Brain pericyte (primary cell): Measurements from ENCODE around the gene MKNK1.

ENCODE experiments used
- DNase-seq: peaks from one replicate; pipeline ENCODE4 v3.0.0-alpha.2; 2012; ENCODE audit warnings: low read depth, low spot score

Gene MKNK1

DNA sequence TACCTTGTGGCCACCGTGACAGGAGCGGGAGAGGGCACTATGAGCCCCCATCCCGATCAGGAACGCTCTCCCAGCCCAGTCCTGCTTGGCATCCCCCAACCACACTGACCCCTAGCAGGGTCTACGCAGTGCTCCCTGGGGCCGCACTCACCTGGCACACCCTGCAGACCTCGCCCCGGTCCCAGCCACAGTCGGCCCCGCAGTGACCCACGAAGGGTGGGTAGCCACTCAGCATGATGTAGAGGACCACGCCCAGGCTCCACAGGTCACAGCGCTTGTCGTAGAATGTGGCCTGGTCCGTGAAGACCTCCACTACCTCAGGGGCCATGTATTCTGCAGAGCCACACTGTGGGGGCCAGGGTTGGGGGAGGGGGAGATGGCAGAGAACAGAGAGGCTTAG is 41.6 kb downstream of the MKNK1 start:
- no peak for DNase-seq

- DNase-seq = no peak
Observed at GRCh38 chr1:46558966-46559365, 45.1 kb downstream of the MKNK1 start.

GRCh38 chr1:46558141-46558963 is 45.7 kb downstream of the MKNK1 start:
- no peak for DNase-seq

- DNase-seq = no peak
Observed at GRCh38 chr1:46557403-46557802, 46.7 kb downstream of the MKNK1 start.

- no peak for DNase-seq
Observed at GRCh38 chr1:46556822-46557221, 47.2 kb downstream of the MKNK1 start.

- DNase-seq = no peak
Observed at GRCh38 chr1:46555826-46556619, 48.0 kb downstream of the MKNK1 start.

DNA sequence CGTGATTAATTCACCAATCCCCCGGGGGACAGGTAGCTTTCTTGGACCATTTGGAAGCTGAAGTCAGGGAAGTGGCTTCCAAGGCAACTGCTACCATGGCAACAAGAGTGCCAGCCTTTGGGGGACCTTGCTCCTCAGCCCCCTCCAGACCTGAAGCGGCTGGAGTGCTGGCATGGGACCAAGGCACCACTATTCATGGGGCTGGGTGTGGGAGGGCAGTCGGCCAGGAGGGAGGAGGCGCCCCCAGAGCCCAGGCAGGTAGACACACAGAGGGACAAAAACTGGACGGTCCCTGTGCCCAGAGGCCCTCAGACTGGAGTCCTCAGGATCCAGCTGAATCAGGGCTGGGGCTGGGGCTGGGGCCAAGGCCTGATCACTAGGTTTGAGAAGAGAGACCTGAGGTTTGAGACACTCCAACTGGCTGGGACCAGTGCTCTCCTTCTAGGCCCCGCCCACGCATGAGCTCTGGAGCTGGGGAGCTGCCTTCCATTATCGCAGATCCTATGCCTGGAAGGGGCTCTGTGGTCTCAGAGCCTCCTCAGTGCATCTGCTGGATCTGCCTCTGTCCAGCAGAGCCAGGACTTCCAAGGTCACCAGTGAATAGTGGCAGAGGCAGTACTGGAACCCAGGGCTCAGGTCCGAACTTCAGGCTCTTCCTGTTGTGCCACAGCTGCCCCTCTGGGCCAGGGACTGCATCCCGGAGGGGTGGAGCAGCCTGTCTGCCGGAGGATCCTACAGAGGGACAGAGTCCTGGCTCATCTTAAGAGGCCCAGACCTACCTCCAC is 49.3 kb downstream of the MKNK1 start:
- DNase-seq = no peak

GRCh38 chr1:46554236-46554596 is 49.9 kb downstream of the MKNK1 start:
- DNase-seq = no peak

DNA sequence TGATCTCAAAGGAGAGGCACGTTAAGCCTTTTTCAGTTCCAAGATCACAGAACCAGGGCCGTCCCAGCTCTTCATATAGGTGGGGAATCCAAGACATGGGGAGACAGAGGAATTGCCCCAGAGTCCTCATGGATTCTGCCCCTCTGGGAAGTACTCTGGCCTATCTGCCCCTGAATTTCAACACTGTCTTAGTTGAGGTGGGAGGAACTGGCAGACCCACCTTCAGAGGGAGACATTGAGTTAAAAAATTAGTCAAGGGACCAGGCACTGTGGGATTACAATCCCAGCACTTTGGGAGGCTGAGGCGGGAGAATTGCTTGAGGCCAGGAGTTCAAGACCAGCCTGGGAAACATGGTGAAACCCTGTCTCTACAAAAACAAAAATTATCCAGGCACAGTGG is 50.6 kb downstream of the MKNK1 start:
- DNase-seq = no peak

- no peak for DNase-seq
Observed at GRCh38 chr1:46552357-46553237, 51.5 kb downstream of the MKNK1 start.

- DNase-seq = no peak
Observed at GRCh38 chr1:46551597-46552095, 52.4 kb downstream of the MKNK1 start, which contains the start of gene KNCN. KNCN (minus strand) TSS chr1:46551647; CDS start chr1:46551215, 432 bp downstream.

DNA sequence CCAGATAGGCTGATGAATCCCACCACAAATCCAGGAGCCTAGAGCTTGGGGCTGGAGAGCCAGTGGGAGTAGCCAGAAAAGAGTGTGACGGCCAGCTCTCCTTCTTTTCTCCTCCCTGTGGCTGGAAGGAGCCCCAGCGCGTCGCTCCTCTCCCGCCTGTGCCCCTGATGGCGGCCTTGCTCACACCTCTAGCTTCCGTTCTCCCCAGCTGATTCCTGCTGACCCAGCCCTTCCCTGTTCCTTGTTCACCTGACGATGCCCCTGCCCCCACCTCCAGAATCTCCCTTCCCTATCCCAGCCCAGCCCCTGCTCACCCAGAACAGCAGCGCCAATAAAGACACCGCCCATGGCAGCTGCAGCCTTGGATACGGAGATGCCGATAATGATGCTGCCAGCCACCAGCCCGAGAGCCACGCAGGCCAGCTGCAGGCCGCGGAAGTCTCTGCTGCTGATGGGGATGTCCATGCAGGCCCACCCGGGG is 53.3 kb downstream of the MKNK1 start:
- DNase-seq = no peak

DNA sequence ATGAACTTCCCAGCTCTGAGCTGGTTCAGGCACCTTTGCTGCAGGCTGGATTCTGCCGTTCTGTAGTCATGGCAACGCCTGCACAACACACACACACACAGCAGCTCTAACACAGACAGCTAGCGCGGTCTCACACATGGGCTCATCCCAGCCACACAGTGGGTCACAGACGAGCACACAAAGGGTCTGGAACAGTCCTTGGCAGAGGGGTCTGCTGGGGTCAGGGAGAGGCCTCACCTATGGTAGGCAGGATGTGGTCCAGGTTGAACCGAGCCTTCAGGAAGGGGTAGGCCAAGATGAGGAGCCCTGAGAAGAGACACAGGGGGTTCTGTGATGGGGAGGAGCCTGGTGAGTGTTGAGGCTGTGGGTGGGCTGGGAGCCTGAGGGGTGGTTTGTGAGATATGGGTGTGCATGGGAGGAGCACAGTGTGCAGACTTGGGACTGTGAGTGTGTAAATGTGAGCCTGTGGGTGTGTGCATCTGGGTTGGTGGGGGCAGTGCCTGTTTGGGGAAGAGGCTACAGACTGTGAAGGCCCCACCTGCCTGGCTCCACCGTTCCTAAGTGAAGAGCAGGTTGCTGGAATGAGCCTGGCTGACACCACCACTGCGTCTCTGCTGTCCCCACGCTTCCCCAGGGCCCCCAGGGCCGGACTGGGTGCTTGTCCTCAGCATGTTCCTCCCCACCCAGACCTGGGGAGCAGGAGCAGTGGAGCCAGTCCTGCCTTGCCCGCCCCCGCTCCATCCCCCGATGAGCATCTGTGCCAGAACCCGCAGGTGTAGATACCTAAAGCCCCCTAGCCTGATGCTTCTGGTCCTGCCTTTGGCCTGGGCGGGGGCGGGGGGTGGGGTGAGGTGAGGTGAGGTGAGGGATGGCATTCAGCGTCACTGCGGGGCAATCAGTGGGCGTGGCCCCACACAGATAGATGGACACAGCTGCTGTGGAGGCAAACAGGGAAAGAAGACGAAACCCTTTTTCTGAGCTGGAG is 54.1 kb downstream of the MKNK1 start:
- DNase-seq = no peak

DNA sequence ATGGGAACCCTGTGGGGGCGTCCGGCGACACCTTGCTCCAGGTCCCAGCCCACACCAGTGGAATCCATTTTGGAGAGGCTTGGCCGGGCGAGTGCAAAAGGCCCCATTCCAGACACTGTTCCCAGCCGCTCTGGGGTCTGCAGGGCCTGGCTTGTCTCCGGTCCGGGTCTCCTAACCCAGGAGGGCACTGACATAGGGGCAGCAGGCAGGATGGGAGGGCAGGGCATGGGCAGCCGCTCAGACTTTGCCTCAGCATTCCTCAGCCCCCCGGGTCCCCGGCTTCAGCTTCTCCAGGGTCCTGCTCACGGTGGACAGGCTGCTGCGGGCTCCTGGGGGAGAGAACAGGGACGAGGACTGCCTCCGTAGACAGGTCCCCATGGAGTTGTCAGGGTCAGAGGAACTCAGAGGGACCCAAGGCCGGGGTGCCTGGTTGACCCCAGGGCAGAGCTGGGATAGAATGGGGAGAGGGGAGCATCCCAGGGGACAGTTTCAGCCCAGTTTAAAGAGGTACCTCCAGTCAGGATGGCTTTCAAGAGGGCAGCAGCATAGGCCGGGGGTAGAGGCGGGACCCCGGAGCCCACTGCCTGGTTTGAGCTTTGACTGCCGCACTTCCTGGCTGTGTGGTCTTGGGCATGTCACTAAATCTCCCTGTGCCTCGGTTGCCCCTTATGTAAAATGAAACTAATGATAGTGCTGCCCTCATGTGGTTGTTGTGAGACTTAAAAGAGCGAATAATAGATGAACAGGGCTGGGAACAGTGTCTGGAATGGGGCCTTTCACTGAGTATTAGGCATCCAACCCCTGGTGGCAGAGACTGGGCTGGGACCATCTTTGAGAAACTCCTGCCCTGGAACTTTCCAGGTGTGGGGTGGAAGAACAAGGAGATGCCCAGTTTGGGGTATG is 56.3 kb downstream of the MKNK1 start:
- no peak for DNase-seq

GRCh38 chr1:46546210-46546609 is 57.9 kb downstream of the MKNK1 start:
- DNase-seq = no peak

GRCh38 chr1:46545784-46546183 is 58.3 kb downstream of the MKNK1 start:
- no peak for DNase-seq

- no peak for DNase-seq
Observed at GRCh38 chr1:46544561-46545240, 59.4 kb downstream of the MKNK1 start.
